Mesenchymal stem cell (in vitro differentiated cells and primary cell): ENCODE results near the gene DRD2.

ENCODE experiments used
- DNase-seq: peaks from one replicate; pipeline ENCODE4 v3.0.0-alpha.2; 2013
- H2AFZ ChIP-seq: one replicate; pipeline ENCODE4 v1.6.1; 2013; ENCODE audit warnings: low read depth, mild to moderate bottlenecking, control low read depth, inconsistent platforms, low read length, moderate library complexity
- H2AK5ac ChIP-seq: 2 replicates; pipeline ENCODE4 v1.6.1; 2013; ENCODE audit warnings: low read length, moderate library complexity, mild to moderate bottlenecking, inconsistent platforms; ENCODE audit not compliant: severe bottlenecking
- H2BK120ac ChIP-seq: one replicate; pipeline ENCODE4 v1.6.1; 2013; ENCODE audit warnings: low read depth, mild to moderate bottlenecking, inconsistent platforms, low read length, moderate library complexity
- H2BK12ac ChIP-seq, 2 experiments: one replicate each; pipeline ENCODE4 v1.6.1; 2013; ENCODE audit warnings: inconsistent platforms in 2 of 2, low read length in 2 of 2, mild to moderate bottlenecking in 2 of 2, moderate library complexity in 2 of 2, control low read depth in 1 of 2
- H2BK15ac ChIP-seq: one replicate; pipeline ENCODE4 v1.6.1; 2013; ENCODE audit warnings: mild to moderate bottlenecking, low read depth, inconsistent platforms; ENCODE audit not compliant: poor library complexity, severe bottlenecking
- H2BK5ac ChIP-seq: 2 replicates; pipeline ENCODE4 v1.6.1; 2013; ENCODE audit warnings: low read depth, mild to moderate bottlenecking, low read length, control low read depth, inconsistent platforms; ENCODE audit not compliant: poor library complexity, severe bottlenecking
- H3K14ac ChIP-seq, 2 experiments: one replicate each; pipeline ENCODE4 v1.6.1; 2013; ENCODE audit warnings: inconsistent platforms in 2 of 2, low read length in 2 of 2, control low read depth in 1 of 2, mild to moderate bottlenecking in 1 of 2, moderate library complexity in 1 of 2
- H3K18ac ChIP-seq, 2 experiments: one replicate each; pipeline ENCODE4 v1.6.1; 2013; ENCODE audit warnings: inconsistent platforms in 2 of 2, low read length in 2 of 2, control low read depth in 1 of 2, low read depth in 1 of 2, mild to moderate bottlenecking in 1 of 2
- H3K23ac ChIP-seq, 2 experiments: one replicate each; pipeline ENCODE4 v1.6.1; 2013; ENCODE audit warnings: inconsistent platforms in 2 of 2, low read length in 2 of 2, mild to moderate bottlenecking in 2 of 2, moderate library complexity in 2 of 2, control low read depth in 1 of 2
- H3K27ac ChIP-seq: 2 replicates; pipeline ENCODE4 v1.5.1; 2013; ENCODE audit warnings: mild to moderate bottlenecking, moderate library complexity, low read length, control low read depth, inconsistent platforms; ENCODE audit not compliant: poor library complexity, severe bottlenecking
- H3K27me3 ChIP-seq, 2 experiments: 2 replicates each; pipeline versions ENCODE4 v1.6.1 to v1.7.0; 2013; ENCODE audit warnings: low read length in 2 of 2, mild to moderate bottlenecking in 2 of 2, moderate library complexity in 2 of 2, control low read depth in 1 of 2, inconsistent platforms in 1 of 2; ENCODE audit not compliant: control insufficient read depth in 1 of 2, insufficient read depth in 1 of 2
- H3K36me3 ChIP-seq, 2 experiments: 2 replicates each; pipeline versions ENCODE4 v1.6.1 to v1.7.0; 2013; ENCODE audit warnings: low read length in 2 of 2, control low read depth in 1 of 2, inconsistent platforms in 1 of 2, low read depth in 1 of 2, mild to moderate bottlenecking in 1 of 2; ENCODE audit not compliant: insufficient read depth in 2 of 2, control insufficient read depth in 1 of 2
- H3K4ac ChIP-seq, 2 experiments: one replicate each; pipeline ENCODE4 v1.6.1; 2013; ENCODE audit warnings: inconsistent platforms in 2 of 2, low read length in 2 of 2, mild to moderate bottlenecking in 2 of 2, moderate library complexity in 2 of 2, control low read depth in 1 of 2, low read depth in 1 of 2
- H3K4me1 ChIP-seq: 2 replicates; pipeline ENCODE4 v1.6.1; 2013; ENCODE audit warnings: low read depth, low read length, control low read depth; ENCODE audit not compliant: control insufficient read depth, insufficient read depth
- H3K4me2 ChIP-seq: 2 replicates; pipeline ENCODE4 v1.6.1; 2013; ENCODE audit warnings: low read length, mild to moderate bottlenecking, inconsistent platforms; ENCODE audit not compliant: poor library complexity, severe bottlenecking
- H3K4me3 ChIP-seq, 2 experiments: 2 replicates each; pipeline versions ENCODE4 v1.5.1 to v1.7.0; 2013; ENCODE audit warnings: low read length in 2 of 2, mild to moderate bottlenecking in 2 of 2, control low read depth in 1 of 2, low read depth in 1 of 2; ENCODE audit not compliant: insufficient read depth in 1 of 2
- H3K79me1 ChIP-seq: replicated peaks from 2 replicates; pipeline ENCODE4 v1.6.1; 2013; ENCODE audit warnings: mild to moderate bottlenecking, control low read depth, low read length, inconsistent platforms; ENCODE audit not compliant: poor library complexity, severe bottlenecking
- H3K9ac ChIP-seq: 2 replicates; pipeline ENCODE4 v1.7.0; 2013; ENCODE audit warnings: mild to moderate bottlenecking, low read length, moderate library complexity
- H3K9me3 ChIP-seq: 2 replicates; pipeline ENCODE4 v1.7.0; 2013; ENCODE audit warnings: mild to moderate bottlenecking, low read length; ENCODE audit not compliant: control insufficient read depth
- H4K8ac ChIP-seq: one replicate; pipeline ENCODE4 v1.6.1; 2013; ENCODE audit warnings: inconsistent platforms, mild to moderate bottlenecking, low read length, moderate library complexity
- H4K91ac ChIP-seq: one replicate; pipeline ENCODE4 v1.6.1; 2013; ENCODE audit warnings: mild to moderate bottlenecking, low read length, inconsistent platforms
- WGBS: methylation state at CpG from one replicate; pipeline ENCODE4 v1.1.7; 2013; ENCODE audit warnings: mixed read lengths; 5-methylcytosine and 5-hydroxymethylcytosine counted together

The DRD2 gene

DNA sequence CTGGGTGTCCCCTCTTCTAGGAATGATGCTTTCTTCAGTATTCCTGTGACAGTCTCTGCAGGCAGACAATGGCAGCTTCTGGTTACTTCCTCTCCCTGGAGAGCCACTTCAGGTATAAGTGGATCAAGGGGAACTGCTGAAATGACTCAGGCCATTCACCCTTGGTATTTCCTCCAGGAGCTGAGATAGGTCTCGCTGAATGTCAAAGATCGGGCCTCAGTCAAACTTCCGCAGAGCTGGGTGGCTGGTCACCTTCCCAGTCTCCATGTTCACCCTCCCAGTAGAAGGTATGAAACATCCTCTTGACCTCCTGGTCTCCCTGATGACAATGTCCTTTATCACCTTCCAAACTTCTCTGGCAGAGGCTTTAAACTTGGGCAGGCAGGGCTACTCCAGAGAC, 89.4 kb downstream of the DRD2 start:
- no peaks in the 10 kb centered on the region for H3K9me3 ChIP-seq
- WGBS = 53% methylated on average over 3 of the region's 3 CpGs

DNA sequence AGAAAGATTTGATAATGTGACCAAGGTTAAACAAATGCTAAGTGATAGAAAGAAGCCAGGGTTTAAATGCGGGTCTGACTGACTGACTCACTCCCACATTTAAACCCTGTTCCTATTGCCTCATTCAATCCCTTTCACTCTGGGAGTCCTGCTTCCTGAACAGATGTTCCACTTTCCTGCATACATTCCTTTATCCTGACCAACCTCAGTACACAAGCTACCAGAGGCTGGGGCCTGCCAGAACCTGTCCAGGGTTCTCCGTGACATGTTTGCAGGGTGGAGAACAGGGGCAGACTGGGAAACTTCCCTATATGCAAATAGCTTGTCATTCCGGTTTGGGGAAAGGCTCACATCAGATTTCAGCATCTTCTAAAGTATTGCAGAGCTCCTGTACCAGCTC, 90.6 kb downstream of the DRD2 start:
- Histone ChIP-seq H3K4ac (no peak overlapping the region), H3K4me2 (no peak overlapping the region), H4K91ac (no peak overlapping the region), H3K18ac (no peak overlapping the region), H3K79me1 (no peaks in the 10 kb centered on the region), H3K4me1 (peaks cover 9% of the 10 kb centered on the region), H2BK120ac (no peak overlapping the region), H2BK12ac (no peak overlapping the region), H3K9ac (no peak overlapping the region), H3K4me3 (no peak overlapping the region), H2BK5ac (no peak overlapping the region), H3K9me3 (no peaks in the 10 kb centered on the region), H2AFZ (no peak overlapping the region), H3K27me3 (peaks cover 32 to 40% of the 10 kb centered on the region in 2 experiments), H3K27ac (peak overlapping the region; percentile 50), H3K23ac (no peak overlapping the region), H3K14ac (no peak overlapping the region), H2AK5ac (no peak overlapping the region), H2BK15ac (no peak overlapping the region), H4K8ac (no peak overlapping the region), H3K36me3 (no peaks in the 10 kb centered on the region)
- peak; percentile 92 for DNase-seq
- WGBS = 7% methylated on average over 3 of the region's 3 CpGs

More for the DNA sequence above, 89.4 kb downstream of the DRD2 start:
- peak overlapping the region; percentile 57 for H4K8ac ChIP-seq
- no peak overlapping the region for H3K23ac ChIP-seq
- no peak overlapping the region for H2AK5ac ChIP-seq
- H3K4me2 ChIP-seq = no peak overlapping the region
- H2BK120ac ChIP-seq = no peak overlapping the region
- no peak overlapping the region for H2BK12ac ChIP-seq
- H3K18ac ChIP-seq = no peak overlapping the region
- peaks cover 36 to 46% of the 10 kb centered on the region in 2 experiments for H3K27me3 ChIP-seq
- no peaks in the 10 kb centered on the region for H3K79me1 ChIP-seq
- no peak overlapping the region for H2AFZ ChIP-seq
- peaks cover 9% of the 10 kb centered on the region for H3K4me1 ChIP-seq
- no peak overlapping the region for H3K4me3 ChIP-seq
- no peak overlapping the region for H4K91ac ChIP-seq
- H2BK15ac ChIP-seq = no peak overlapping the region
- H3K9ac ChIP-seq = no peak overlapping the region
- no peak overlapping the region for H3K27ac ChIP-seq
- no peak for DNase-seq
- H3K4ac ChIP-seq = no peak overlapping the region
- no peaks in the 10 kb centered on the region for H3K36me3 ChIP-seq
- H2BK5ac ChIP-seq = no peak overlapping the region
- no peak overlapping the region for H3K14ac ChIP-seq

DNA sequence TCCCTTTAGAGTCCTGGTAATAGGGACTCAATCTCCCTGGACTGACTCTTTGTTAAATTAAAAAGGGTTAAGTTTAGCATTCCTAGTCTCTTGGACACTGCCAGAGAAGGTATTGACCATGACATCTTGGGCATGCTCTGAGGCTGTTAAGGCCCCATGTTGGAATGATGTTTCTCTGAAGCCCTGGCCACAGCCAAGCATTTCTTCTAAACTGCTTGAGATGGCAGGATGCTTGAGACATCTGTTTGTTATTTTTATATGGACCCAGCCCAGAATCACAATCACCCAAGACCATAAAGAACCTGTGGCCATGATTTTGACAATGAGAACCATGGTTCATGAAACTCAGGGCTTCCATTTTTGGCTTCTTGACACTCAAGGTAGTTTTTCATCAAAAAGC, 93.1 kb downstream of the DRD2 start:
- Histone ChIP-seq H3K9ac (no peak overlapping the region), H3K4me1 (peaks cover 2% of the 10 kb centered on the region), H2AFZ (no peak overlapping the region), H3K27me3 (peaks cover 7 to 27% of the 10 kb centered on the region in 2 experiments), H2BK15ac (no peak overlapping the region), H2BK120ac (no peak overlapping the region), H3K36me3 (no peaks in the 10 kb centered on the region), H3K23ac (no peak overlapping the region), H2AK5ac (no peak overlapping the region), H2BK12ac (no peak overlapping the region), H3K14ac (no peak overlapping the region), H3K9me3 (no peaks in the 10 kb centered on the region), H3K4me3 (no peak overlapping the region), H4K91ac (no peak overlapping the region), H4K8ac (no peak overlapping the region), H3K4ac (no peak overlapping the region), H2BK5ac (no peak overlapping the region), H3K27ac (no peak overlapping the region), H3K79me1 (no peaks in the 10 kb centered on the region), H3K4me2 (no peak overlapping the region), H3K18ac (no peak overlapping the region)
- no peak for DNase-seq

DNA sequence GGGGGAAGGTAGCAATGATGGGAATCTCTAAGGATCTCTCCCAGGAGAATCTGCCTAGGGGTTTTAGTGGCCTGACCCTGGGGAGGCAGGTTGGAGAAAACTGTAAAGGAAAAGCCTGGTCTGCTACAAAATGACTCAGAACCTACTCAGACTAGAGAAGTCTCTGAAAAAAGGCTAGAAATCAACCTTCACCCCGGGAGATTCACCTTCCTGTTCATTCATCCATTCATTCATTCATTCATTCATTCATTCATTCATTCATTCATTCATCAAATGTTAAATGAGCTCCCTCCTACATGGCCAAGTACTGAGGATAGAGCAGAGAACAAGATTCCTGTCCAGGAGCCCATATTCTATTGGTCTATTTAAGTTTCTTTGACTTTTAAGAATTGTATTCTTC, 96.5 kb downstream of the DRD2 start:
- H3K27me3 ChIP-seq = peaks cover 0 to 19% of the 10 kb centered on the region in 2 experiments
- no peak overlapping the region for H2BK120ac ChIP-seq
- H3K4me1 ChIP-seq = no peaks in the 10 kb centered on the region
- H3K9ac ChIP-seq = no peak overlapping the region
- H3K79me1 ChIP-seq = no peaks in the 10 kb centered on the region
- 54% methylated on average over 1 of the region's 1 CpG for WGBS
- H2AFZ ChIP-seq = no peak overlapping the region
- H2BK5ac ChIP-seq = no peak overlapping the region
- no peak overlapping the region for H4K91ac ChIP-seq
- H3K9me3 ChIP-seq = no peaks in the 10 kb centered on the region
- H3K18ac ChIP-seq = no peak overlapping the region
- H2AK5ac ChIP-seq = no peak overlapping the region
- H2BK12ac ChIP-seq = no peak overlapping the region
- no peaks in the 10 kb centered on the region for H3K36me3 ChIP-seq
- no peak overlapping the region for H4K8ac ChIP-seq
- H3K27ac ChIP-seq = no peak overlapping the region
- H2BK15ac ChIP-seq = no peak overlapping the region
- no peak overlapping the region for H3K23ac ChIP-seq
- no peak overlapping the region for H3K4me2 ChIP-seq
- no peak overlapping the region for H3K4me3 ChIP-seq
- no peak overlapping the region for H3K4ac ChIP-seq
- H3K14ac ChIP-seq = no peak overlapping the region
- DNase-seq = no peak
